NCI-H1436 (cell line): Measurements from ENCODE around the gene FUT8.
A peak's percentile ranks its signal among the peaks of the same experiment; 100 is the strongest.

Experiments
- DNase-seq: peaks from one replicate; lab custom pipeline; 2025; lab: John Stamatoyannopoulos, UW

Gene FUT8

DNA sequence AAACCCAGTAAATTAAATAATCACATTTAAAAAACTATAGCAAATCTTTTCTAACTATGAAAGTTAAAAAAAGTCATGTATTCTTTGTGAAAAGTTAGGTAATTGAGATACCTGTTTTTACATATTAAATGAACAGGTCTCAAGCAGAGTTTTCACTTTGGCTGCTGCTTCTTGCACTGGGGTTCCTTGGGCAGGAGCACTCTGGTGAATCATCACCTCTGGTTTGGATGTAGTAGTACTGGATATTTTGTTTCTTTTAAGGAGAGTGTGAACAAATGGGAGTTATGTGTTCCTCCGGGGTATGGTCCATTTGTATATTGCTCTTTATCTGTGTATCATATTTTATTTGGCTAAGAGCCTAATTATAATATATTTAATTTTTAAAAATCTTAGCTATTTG is 82.7 kb downstream of the FUT8 start:
- DNase-seq = no peak

DNA sequence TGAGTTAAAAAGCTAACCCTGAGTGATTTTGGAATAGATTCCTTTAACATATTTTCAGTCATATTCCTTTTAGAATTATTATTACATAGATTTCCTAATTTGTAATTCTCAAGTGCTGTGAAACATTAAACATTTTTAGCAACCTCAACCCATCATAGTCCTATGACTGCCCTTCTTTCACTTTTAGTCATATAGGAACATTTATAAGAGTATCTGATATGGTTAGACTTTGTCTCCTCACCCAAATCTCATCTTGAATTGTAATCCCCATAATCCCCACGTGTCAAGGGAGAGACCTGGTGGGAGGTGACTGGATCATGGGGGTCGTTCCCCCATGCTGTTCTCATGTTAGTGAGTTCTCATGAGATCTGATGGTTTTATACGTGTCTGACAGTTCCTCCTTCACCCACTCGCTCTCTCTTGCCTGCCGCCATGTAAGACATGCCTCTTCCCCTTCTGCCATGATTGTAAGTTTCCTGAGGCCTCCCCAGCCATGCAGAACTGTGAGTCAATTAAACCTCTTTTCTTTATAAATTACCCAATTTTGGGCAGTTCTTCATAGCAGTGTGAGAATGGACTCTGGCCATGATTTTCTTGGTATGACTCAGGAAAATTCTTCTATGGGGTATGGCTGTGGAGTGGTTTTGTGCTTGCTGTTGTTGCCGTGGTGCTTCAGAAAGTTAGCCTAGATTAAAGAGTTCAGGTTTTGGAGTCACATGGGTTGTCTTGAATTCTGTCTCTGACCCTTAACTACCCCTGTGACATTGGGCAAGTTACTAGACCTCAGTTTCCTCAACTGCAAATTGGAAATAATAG is 83.9 kb downstream of the FUT8 start:
- DNase-seq = no peak

DNA sequence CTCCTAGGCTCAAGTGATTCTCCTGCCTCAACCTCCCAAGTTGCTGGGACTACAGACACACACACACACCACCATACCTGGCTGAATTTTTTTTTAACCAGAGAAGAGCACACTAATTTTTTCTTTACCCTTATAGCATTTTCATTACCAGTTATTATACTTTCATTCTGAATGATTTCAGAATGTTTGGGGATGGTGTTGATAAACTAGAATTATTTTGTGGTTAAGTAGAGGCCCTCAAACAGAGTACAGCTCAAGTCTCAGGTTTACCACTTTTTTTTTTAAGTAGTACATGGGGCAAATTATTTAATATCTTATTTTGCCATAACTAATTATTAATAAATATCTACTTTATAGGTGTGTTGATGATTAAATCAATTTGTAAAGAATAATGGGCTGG is 86.6 kb downstream of the FUT8 start:
- no peak for DNase-seq

DNA sequence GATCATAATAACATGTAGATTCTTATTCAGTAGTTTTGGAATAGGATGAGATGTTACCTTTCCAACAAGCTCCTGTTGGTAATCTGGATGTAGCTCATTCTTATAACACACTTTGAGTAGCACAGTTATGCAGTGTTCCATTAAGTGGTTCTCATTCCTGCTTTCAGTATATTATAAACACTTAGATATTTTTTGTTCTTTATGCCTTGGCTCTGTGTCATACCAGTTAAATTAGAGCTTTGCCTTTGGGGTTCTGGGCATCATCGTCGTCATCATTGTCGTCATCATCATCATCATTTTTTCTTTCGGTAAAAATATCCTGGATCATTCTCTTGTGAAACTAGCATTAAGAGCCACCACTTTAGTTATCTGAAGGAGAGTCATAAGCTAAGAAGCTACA is 87.5 kb downstream of the FUT8 start:
- no peak for DNase-seq

DNA sequence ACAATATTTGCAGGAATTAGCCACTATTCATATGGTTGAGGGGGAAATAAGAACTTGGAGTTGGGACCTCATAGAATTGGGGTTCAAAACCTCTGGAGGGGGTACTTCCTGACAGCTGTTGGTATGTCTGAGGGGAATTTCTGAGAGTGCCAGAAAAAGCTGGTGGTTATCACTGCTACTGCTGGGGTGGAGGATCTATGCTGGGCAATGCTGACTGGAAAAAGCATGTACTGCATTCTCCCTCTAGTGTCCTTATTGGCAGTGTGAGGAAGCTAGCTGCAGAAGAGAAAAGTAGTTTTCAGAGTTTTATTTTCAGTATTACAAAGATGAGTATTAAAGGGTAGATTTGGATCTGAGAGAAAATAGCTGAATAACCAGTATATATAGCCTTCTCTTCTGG is 88.8 kb downstream of the FUT8 start:
- no peak for DNase-seq

DNA sequence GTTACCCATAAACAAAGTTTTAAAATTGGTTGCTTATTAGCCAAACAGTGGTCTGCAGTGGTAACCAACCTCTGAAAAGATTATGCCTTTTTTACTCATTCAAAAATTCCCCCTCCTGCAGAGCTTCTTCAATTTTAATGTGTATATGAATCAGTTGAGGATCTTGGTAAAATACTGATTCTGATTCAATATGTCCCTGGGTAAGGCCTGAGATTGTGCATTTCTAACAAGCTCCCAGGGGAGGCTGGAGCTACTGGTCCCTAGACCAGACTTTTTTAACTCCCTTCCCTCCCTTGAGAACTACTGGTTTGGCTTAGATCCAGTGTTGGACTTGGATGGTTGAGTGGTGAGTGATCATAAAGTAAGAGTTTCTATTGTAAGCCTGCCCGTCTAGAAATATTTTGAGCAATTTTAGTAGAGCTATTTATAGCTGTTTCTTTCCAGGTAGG is 90.2 kb downstream of the FUT8 start:
- DNase-seq = no peak

DNA sequence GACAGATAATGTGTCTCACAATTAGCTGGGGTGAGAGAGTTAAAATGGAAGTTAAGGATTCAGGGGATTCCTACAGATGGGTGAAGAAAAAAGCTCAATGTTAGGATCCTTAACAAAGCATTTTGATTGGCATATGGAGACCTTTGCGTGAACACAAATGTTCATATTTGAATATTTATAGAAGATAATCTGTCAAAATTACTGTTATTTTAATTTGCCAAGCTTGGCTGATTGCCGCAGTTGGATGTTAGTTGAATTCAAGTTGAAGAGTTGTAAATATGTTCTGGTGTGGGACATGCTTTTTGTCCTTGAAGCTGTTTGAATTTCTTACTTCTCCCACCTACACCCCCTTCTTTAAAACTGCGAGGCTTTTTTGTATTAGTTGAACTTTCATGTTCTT is 91.2 kb downstream of the FUT8 start:
- no peak for DNase-seq

DNA sequence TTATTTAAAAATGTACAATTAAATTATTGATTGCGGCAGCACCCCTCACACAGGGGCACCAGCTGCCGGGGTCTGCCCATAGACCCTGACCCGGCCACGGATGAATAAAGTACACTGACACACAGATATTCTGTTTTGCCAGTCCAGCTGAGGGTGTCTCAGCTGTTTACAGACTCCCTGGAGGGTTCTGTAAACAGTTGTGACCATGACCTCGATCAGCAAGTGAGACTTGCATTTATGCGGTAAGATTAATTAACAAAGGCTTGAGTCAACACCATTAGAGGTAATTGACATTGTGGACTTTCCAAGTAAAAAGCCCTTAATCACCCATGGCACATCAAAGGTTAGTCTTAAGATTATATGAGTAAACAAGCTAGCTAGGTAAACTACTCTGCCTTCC is 94.3 kb downstream of the FUT8 start:
- DNase-seq = peak; percentile 25

DNA sequence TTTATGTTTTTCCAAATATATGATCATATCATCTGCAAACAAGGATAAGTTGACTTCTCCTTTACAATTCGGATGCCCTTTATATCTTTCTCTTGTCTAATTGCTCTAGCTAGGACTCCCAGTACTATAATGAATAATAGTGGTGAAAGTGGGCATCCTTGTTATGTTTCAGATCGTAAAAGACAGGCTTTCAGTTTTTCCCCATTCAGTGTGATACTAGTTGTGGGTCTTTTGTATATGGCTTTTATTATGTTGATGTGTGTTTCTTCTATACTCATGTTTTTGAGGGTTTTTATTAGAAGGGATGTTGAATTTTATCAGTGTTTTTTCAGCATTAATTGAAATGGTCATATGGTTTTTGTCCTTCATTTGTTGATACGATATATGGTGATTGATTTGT is 97.3 kb downstream of the FUT8 start:
- DNase-seq = no peak

DNA sequence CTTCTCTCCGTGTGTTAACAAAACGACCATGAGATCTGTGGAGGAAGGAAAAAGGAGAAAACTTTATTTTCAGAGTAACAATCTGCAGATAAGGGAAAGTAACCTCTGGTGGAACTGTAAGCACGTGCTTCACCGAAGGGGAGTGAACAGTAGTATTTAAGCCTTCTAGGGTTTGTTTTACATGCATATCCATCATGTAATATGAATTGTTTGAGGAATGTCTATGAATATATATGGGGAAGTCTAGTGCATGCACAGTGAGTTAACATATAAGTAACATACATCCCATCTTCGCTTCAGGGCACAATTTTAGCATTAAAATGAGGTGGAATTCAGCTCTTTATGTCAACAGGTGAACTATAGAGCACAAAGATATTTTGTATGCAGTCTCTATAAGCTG is 101.1 kb downstream of the FUT8 start:
- DNase-seq = no peak

DNA sequence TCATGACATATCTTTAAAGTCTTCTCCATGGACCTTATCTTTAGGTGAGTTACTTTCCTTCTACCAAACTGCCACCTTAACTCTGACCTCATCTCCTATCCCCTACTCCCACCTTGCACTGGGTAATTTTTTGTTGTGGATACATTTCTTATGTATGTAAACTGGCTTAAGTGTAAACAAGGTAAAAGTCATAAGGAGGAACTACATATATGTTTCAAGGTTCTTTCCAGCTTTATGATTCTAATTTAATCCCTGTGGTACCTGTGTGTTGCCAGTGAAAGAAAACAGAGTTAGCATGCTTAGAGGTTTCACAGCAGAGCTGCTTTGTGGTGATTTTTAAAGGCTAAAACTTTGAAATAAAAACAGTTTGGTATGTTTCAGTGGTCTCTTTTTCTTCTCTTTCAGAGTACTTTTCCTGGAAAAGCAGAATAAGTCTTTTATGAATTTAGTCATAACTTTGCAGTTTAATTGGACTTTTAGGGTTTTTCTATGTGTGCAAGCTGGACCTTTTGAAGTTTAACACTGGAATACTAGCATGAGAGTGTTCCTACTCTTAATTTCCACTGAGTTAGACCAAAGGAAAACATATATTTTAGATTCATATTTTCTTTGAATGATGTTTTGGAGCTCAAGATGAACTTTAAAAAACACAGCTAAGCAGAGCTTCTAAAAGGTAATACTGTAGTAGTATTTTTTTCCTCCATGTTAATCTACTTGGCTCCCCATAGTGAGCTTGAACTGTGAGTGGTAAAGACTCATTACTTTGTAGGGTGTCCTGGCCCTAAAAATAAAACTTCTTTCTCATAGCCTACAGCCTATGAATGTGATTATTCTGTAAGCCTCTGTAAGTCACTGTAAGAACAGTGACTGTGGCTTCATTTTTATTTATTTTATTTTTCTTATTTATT is 105.4 kb downstream of the FUT8 start:
- DNase-seq = no peak

DNA sequence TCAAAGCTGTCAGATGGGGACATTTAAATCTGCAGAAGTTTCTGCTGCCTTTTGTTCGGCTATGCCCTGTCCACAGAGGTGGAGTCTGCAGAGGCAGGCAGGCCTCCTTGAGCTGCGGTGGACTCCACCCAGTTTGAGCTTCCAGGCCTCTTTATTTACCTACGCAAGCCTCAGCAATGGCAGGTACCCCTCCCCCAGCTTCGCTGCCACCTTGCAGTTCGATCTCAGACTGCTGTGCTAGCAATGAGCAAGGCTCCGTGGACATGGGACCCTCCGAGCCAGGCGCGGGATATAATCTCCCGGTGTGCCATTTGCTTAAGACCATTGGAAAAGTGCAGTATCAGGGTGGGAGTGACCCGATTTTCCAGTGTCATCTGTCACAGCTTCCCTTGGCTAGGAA is 115.5 kb downstream of the FUT8 start:
- no peak for DNase-seq

DNA sequence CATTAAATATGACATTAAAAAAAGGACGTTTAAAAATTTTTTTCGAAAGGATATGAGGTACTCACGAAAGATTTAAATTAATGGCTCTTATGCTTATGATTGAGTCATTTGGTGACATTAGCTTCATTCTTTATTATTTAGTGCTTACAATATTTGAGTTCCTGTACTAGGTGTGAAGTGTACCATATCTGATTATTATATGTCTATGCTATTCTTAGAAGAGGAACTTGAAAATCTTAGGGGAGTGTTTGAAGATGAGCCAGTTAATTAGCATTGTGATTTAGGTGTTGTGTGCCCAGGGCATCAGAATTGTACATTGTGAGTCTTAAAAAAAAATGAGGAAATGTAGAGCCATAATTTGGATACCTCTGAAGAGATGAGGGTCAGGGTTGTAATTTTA is 118.6 kb downstream of the FUT8 start:
- no peak for DNase-seq

DNA sequence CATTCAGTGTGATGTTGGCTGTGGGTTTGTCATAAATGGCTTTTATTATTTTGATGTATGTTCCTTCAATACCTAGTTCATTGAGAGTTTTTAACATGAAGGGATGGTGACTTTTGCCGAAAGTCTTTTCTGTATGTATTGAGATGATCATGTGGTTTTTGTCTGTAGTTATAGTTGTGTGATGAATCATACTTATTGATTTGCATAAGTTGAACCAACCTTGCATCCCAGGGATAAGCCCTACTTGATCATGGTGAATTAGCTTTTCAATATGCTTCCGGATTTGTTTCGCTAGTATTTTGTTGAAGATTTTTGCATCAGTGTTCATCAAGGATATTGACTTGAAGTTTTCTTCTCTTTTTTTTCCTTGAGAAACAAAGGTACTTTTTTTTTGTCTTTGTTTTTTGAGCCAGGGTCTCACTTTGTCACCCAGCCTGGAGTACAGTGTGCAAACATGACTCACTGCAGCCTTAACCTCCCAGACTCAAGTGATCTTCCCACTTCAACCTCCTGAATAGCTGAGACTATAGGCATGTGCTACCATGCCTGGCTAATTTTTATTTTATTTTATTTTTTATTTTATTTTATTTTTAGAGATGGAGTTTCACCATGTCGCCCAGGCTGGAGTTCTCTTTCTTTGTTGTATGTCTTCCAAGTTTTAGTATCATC is 121.3 kb downstream of the FUT8 start:
- no peak for DNase-seq

DNA sequence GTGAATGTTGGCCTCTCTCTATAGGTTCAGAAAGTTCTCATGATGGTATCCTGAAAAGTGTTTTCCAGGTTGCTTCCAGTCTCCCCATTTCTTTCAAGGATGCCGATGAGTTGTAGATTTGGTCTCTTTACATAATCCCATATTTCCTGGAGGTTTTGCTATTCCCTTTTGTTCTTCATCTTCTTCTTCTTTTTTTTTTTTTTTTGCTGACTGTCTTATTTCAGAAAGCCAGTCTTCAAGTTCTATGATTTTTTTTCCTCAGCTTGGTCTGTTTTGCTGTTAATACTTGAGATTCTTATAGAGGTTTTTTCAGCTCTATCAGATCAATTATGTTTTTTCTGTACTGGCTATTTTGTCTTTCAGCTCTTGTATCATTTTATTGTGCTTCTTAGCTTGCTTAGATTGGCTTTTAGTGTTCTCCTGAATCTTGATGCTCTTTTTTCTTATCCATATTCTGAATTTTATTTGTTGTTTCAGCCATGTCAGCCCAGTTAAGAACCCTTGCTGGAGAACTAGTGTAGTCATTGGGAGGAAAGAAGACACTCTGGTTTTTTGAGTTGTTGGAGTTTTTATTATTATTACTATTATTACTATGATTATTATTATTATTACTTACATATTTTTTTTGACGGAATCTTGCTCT is 124.4 kb downstream of the FUT8 start:
- no peak for DNase-seq

DNA sequence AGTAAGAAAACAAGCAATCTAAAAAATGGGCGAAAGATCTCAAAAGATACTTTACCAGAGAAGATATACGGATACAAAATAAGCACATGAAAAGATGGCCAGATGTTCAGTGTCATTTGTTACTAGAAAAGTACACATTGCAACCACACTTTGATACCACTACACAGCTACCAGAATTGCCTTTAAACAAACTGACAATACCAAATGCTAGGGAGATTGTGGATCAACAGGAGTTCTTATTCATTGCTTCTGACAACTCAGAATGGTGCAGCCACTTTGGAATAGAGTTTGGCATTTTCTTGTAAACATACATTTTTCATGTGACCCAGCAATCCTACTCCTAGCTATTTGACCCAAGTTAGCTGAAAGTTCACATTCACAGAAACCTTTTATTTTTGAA is 136.3 kb downstream of the FUT8 start:
- DNase-seq = no peak

DNA sequence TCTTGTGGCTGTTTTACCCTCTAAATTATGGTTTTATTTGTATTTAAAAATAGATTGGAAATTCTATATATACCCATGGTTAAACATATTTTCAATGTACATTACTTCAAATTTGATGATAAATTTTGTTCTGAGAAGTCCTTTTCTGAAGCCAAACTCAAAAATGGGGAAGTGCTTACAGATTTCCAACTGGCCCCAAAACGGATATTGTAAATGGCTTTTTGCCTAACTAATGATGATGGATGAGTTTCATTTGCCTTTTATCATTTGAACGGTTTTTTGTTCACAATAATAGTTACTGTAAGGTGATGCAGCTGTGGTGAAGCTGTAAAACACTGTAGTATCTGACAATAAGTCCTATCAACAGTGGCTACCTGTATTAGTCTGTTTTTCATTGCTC is 136.9 kb downstream of the FUT8 start:
- DNase-seq = no peak

DNA sequence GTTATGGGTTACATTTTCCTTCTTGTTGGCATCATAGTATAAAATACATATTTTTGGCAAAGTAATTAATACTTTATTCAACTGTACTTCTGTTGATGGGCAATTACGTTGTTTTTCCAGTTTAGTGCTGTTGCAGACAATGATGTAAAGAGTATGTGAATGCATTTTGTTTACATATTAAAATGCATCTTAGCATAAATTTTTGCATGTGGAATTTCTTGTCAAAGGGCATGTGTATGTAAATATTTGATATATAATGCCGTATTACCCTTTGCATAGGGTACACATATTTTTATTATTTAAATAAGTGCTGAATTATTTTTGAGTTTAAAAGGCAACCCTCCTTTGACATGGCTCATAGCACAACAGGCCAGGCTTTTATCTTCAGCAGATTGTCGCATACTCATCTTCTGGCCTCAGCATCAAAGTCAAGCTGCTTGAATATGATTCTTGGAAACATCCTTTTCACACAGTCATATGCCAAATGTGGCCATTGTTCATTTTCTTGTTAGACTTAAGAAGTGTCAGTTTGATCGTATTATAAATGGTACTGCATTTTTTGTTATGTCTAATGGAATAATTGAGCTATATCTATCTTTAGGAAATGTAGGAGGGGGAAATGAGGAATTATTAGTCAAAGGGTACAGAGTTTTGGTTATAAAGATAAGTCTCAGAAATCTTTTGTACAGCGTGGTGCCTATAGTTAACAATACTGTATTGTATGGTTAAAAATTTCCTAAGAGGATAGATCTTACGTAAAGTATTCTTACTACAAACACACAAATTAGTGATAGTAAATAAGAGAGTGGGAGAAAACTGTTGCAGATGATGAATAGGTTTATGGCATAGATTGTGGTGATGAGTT is 138.5 kb downstream of the FUT8 start:
- DNase-seq = no peak

DNA sequence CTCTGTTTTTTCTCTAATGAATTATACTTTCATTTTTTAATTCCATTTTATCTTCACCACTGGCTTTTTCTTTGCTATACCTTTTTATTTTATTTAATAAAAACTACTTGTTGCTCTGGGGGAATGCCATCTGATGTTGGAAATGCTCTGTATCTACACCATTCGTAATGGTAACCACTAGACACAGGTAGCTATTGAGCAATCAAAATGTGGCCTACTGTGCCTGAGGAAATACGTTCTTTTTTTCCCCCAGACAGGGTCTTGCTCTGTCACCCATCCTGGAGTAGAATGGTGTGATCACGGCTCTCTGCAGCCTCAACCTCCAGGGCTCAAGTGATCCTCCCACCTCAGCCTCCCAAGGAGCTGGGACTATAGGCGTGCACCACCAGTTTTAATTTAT is 140.2 kb downstream of the FUT8 start:
- no peak for DNase-seq

DNA sequence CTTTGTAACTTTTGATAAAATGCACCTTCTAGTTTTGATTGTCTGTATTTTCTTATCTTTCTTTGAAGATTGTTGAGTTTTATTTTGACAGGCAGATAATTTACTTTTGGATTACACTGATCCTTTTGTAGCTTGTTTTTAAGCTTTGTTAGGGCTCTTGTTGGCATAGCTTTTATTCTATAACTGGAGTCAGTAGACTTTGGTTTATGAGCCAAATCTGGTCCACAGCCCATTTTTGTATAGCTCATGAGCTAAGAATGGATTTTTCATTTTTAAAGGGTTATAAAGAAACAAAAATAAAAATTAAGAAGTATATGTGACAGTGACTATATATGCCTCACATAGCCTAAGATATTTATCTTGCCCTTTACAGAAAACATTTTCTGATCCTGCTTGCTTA is 142.3 kb downstream of the FUT8 start:
- DNase-seq = no peak

DNA sequence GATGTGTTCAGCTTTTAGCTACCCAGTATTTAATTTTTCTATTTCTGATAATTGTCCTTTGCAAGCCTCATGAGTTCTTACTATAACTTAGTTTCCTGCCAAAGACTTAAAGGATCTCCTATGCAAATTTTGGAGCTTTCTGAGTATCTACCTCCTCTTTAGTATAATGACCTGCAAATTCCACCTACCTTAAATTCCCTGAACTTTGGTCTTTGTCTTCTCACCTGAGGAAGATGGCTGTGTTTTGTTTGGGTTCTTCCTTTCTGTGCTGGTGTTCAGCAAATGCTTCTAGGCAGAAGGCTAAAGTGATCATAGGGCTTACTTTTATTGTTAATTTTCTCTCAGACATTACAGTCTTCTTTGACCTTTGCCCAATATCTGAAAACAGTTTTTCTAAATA is 142.8 kb downstream of the FUT8 start:
- no peak for DNase-seq
